Pons (tissue), 1 donor: ENCODE measurements around the gene RANBP10.

Experiments
- DNase-seq: peaks from one replicate; pipeline ENCODE4 v3.0.0-alpha.2; 2016; ENCODE audit warnings: low spot score

RANBP10 gene

DNA sequence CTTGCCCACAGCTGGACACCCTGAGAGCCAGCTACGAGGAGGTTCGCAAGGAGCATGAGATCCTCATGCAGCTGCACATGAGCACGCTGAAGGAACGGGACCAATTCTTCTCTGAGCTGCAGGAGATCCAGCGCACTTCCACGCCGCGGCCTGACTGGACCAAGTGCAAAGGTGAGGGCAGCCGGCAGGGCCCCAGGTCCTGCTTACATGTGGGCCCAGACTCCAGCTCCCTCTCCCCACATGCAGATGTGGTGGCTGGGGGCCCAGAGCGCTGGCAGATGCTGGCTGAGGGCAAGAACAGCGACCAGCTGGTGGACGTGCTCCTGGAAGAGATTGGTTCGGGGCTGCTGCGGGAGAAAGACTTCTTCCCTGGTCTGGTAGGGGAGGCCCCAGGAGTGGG, 19.5 kb upstream of the RANBP10 start:
- DNase-seq: no peak

GRCh38 chr16:67825119-67825518, 18.8 kb upstream of the RANBP10 start:
- no peak for DNase-seq

DNA sequence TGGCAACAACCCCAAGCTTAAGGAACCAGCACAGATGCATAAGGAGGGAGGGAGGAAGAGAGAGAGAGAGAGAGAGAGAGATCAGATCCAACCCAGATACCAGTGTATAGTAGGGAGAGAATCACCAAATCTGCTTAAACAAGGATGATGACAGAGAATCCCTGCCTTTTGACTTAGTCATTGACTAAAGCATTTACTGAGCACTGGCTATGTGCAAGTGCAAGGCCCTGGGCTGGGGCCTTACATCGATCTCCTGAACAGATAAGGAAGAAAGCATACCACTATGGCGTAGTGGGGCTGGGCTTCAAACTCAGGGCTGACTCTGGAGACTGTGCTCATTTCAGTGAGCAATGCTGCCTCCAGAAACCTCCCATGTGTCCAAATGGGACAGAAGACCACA, 16.2 kb upstream of the RANBP10 start:
- DNase-seq: no peak

GRCh38 chr16:67820608-67821259, 14.4 kb upstream of the RANBP10 start:
- DNase-seq: no peak

DNA sequence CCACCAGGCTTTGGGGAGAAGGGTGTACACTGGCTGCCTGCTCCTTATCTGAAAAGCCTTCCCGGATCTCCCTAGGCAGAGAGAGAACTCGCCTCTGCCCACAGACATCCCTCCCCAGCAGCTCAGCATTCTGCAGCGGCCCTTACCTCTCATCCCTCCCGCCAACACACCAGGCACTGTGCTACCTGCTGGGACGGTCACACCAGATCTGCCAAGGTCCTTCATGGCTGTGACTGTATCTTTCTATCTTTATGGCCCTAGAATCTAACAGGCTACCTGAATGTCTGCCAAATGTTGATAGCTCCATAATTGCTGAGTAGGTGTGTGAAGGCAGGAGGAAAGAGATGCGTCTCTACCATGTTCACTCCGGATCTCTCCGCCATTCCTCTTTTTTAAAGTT, 8.2 kb upstream of the RANBP10 start:
- DNase-seq: no peak

DNA sequence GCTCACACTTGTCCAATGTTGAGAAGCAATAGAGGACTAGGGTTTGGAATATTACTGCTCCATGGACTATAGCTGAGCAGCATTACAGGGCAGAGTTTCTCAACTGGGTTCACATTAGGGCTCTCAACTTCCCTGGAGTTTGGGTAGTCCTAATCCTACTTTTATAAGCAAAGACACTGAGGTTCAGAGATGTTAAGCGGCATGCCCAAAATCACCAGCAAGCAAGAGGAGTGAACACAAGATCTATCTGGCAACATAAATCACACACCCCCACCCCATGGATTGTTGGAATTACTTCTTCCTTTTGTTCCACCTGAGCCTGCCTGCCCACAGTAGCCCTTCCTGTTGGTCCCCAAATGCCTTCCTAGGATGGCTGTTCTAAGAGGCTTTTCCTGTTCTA, 5.5 kb upstream of the RANBP10 start:
- no peak for DNase-seq

- DNase-seq: no peak
Observed at GRCh38 chr16:67807148-67807682, 855 bp upstream of the RANBP10 start.

DNA sequence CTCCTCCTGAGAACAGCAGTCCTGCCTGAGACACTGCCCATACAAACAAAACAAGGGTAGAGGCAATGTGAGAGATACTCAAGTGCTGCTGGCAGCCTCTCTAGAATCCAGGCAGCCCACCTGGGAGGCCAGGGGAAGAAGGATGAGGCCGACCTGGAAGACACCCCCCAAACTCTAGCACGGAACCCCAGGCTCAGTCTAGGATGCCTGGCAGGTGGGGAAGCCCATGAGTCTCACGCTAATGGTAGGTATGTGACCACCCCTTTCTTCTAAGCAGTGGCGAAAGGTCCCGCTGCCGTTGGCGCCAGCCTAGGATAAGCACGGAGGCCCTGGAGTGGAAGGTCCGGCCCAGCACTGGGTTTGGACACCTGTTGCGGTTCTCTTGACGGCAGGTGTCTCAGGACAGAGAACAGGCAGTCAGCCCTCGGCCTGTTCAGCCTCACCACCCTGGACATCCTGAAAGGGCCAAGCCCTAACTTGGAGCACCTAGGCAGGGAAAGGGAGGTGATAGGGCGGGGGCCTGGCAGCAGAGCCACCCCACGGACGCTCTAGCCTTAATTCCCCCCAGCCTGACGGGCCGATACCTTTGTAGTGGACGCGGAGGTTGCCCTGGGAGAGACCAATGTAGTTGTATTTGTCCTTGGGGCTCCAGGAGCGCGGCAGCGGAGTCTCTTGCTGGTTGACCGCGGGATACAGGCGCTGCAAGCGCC, 487 bp downstream of the RANBP10 start:
- DNase-seq: no peak

GRCh38 chr16:67804853-67805542, 1.4 kb downstream of the RANBP10 start:
- DNase-seq: no peak

- DNase-seq: no peak
Observed at GRCh38 chr16:67803894-67804293, 2.5 kb downstream of the RANBP10 start.

DNA sequence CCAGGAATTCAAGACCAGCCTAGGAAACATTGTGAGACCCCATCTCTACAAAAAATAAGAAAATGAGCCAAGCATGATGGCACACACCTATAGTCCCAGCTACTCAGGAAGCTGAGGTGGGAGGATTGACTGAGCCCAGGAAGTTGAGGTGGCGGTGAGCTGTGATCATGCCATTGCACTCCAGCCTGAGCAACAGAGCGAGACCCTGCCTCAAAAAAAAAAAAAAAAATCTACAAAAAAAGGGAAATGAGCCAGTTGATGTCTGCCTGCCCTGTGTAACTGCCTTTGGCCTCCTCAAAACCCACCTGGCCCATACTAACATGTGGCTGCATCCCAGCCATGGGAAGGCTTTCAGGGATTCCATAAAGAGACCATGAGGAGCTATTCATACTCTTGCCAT, 4.5 kb downstream of the RANBP10 start:
- DNase-seq: no peak

- no peak for DNase-seq
Observed at GRCh38 chr16:67801241-67801640, 5.1 kb downstream of the RANBP10 start.

DNA sequence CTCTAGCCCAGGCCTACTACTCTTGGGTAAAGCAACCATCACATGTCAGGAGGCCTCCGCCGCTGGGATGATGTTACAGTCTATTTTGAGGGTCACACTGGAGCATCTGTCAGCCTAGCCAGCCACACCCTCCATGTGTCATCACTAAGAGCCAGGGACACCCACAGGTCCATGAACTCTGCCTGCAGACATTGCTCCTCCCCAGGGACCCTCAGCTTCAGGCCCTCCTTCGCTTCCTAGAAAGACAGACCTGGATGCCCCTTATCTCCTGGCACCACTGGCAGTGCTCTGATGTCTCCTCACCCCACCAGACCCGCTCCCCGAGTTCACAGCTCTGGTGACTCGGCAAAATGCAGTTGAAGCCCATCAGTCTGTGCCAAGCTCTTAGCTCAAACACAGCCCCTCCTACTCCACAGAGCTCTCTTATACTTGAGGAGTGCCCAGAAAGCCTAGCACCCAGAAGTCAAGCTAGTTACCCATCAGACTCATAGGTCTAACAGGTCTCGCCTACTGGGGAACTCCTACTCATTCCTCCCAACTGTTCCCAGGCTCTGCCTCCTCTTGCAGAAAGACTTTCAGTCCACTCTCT, 5.9 kb downstream of the RANBP10 start:
- DNase-seq: no peak

GRCh38 chr16:67796099-67796718, 10.2 kb downstream of the RANBP10 start:
- DNase-seq: no peak

- no peak for DNase-seq
Observed at GRCh38 chr16:67790071-67790470, 16.3 kb downstream of the RANBP10 start.

DNA sequence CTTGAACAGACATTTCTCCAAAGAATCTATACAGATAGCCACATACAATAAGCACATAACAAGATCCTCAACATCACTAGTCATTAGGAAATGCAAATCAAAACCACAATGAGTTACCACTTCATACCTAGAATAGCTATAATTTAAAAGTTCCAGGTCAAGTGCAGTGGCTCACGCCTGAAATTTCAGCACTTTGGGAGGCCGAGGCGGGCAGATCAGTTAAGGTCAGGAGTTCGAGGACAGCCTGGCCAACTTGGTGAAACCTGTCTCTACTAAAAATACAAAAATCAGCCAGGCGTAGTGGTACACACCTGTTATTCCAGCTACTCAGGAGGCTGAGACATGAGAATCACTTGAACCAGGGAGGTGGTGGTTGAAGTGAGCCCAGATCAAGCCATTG, 19.9 kb downstream of the RANBP10 start:
- no peak for DNase-seq

- DNase-seq: no peak
Observed at GRCh38 chr16:67783353-67783725, 23.0 kb downstream of the RANBP10 start.

DNA sequence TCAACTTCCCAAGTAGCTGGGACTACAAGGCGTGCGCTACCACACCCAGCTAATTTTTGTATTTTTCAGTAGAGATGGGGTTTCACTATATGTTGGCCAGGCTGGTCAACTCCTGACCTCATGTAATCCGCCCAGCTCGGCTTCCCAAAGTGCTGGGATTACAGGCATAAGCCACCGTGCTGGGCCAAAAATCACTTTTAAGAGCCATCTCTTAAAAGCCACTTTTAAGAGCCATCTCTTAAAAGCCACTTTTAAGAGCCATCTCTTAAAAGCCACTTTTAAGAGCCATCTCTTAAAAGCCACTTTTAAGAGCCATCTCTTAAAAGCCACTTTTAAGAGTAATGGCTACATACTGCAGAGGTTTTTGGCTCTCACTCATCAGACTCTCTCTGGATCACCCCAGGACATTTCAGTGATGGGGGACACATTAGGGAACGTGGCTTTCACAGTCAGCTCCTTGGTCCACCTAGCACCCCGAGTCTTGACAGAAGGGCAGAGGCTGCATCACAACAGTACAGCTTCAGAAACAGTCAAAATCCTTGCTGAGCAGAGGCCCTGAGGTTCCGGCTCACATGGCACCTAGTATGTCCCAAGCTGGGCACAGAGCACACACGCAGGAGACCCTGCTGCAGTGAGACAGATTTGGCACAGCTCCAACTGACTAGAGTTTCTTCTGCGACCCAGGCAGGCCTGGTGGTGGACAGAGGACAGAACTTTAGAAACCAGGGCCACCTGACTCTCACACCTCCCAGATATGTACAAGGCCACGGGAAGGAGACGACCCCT, 23.6 kb downstream of the RANBP10 start:
- no peak for DNase-seq

GRCh38 chr16:67781565-67781921, 24.8 kb downstream of the RANBP10 start:
- no peak for DNase-seq

- DNase-seq: no peak
Observed at GRCh38 chr16:67780847-67781564, 25.4 kb downstream of the RANBP10 start.
